Activated CD4-positive, alpha-beta memory T cell treated with anti-CD3 and anti-CD28 coated beads for 36 hours (primary cell): ENCODE data around the gene RPS19. TPM values are rescaled to one million over a fixed set of nuclear protein-coding genes. Genes with fewer than 3 reads are reported as not detected.
A peak's percentile ranks its signal among the peaks of the same experiment; 100 is the strongest.

Source experiments
- CTCF ChIA-PET: fragments of 350-600 bp; sonication (Branson Sonifier 250); formaldehyde crosslinking; loops from one replicate; lab custom pipeline; 2021; ENCODE audit warnings: antibody characterized with exemption, inconsistent platforms; lab: Charles Lee
- POLR2A ChIA-PET: fragments of 350-600 bp; sonication (Branson Sonifier 250); formaldehyde crosslinking; loops from one replicate; lab custom pipeline; 2021; ENCODE audit warnings: antibody characterized with exemption; lab: Charles Lee
- DNase-seq: peaks from one replicate; pipeline ENCODE4 v3.0.0-alpha.2; 2020
- H3K27ac Mint-ChIP-seq: one replicate; pipeline ENCODE4 v1.8.0; 2021; ENCODE audit warnings: mixed read lengths
- H3K27me3 Mint-ChIP-seq: one replicate; pipeline ENCODE4 v1.8.0; 2021; ENCODE audit warnings: mixed read lengths
- H3K36me3 Mint-ChIP-seq: one replicate; pipeline ENCODE4 v1.8.0; 2021; ENCODE audit warnings: mixed read lengths
- H3K4me1 Mint-ChIP-seq: one replicate; pipeline ENCODE4 v1.8.0; 2021; ENCODE audit warnings: low read depth, mixed read lengths
- H3K4me3 Mint-ChIP-seq: one replicate; pipeline ENCODE4 v1.8.0; 2021; ENCODE audit warnings: mild to moderate bottlenecking, mixed read lengths
- H3K9me3 Mint-ChIP-seq: one replicate; pipeline ENCODE4 v1.8.0; 2021; ENCODE audit warnings: mixed read lengths
- intact Hi-C: fragments of 100-400 bp; cut with micrococcal nuclease; formaldehyde crosslinking; loops from one replicate; pipeline ENCODE4 v1.15.1; 2023
- total RNA-seq, 2 experiments: library from RNA; stranded (reverse); gene quantifications; one replicate each; pipeline ENCODE4 v1.2.3, GENCODE V29; 2021

Gene RPS19
- total RNA-seq, 2 experiments from 2014 or later = 3,181 to 3,314 TPM

- no peak overlapping the region for H3K4me3 Mint-ChIP-seq
These were observed 19.7 kb downstream of the RPS19 start for GRCh38 chr19:41879670-41880328.

GRCh38 chr19:41880329-41880708, 20.3 kb downstream of the RPS19 start:
- peaks cover 57% of the 10 kb centered on the region for H3K4me1 Mint-ChIP-seq
- no peak for DNase-seq
- ChIA-PET POLR2A (interaction anchor here (8.2 kb wide), 1 partner anchor 9 kb away, joined by 84 read pairs; no protein-coding TSS in a partner anchor), CTCF (interaction anchor here (1.3 kb wide), 1 partner anchor 71 kb away, joined by 3 read pairs; no protein-coding TSS in a partner anchor)
- peak overlapping the region; percentile 6 for H3K27ac Mint-ChIP-seq
- no peaks in the 10 kb centered on the region for H3K9me3 Mint-ChIP-seq
- intact Hi-C loops = no loop called here
- H3K4me3 Mint-ChIP-seq = no peak overlapping the region
- no peaks in the 10 kb centered on the region for H3K27me3 Mint-ChIP-seq
- H3K36me3 Mint-ChIP-seq = peaks cover 17% of the 10 kb centered on the region

More at GRCh38 chr19:41879670-41880328, 19.7 kb downstream of the RPS19 start:
- peak overlapping the region; percentile 6 for H3K27ac Mint-ChIP-seq
- H3K36me3 Mint-ChIP-seq = peaks cover 14% of the 10 kb centered on the region
- intact Hi-C loops = loop anchor here (10.0 kb wide), 1 partner anchor 315 kb away; no protein-coding TSS in a partner anchor
- no peak for DNase-seq
- H3K9me3 Mint-ChIP-seq = no peaks in the 10 kb centered on the region
- H3K4me1 Mint-ChIP-seq = peaks cover 55% of the 10 kb centered on the region
- POLR2A ChIA-PET = no interaction called here
- no peaks in the 10 kb centered on the region for H3K27me3 Mint-ChIP-seq
- CTCF ChIA-PET = interaction anchor here (1.3 kb wide), 1 partner anchor 71 kb away, joined by 3 read pairs; no protein-coding TSS in a partner anchor

- Mint-ChIP-seq H3K36me3 (peaks cover 21% of the 10 kb centered on the region), H3K4me3 (peak within 1 kb of the TSS; percentile 95), H3K27me3 (no peaks in the 10 kb centered on the region), H3K4me1 (peaks cover 54% of the 10 kb centered on the region), H3K27ac (peak within 1 kb of the TSS; percentile 97), H3K9me3 (no peaks in the 10 kb centered on the region)
- ChIA-PET POLR2A (interaction anchor here (0.7 to 8.2 kb wide), 8 partner anchors 8 to 62 kb away, joined by 3 to 84 read pairs (median 4); partner anchors contain the start of gene RPS19), CTCF (interaction anchor here (1.0 to 7.5 kb wide), 3 partner anchors 9 to 47 kb away, joined by 3 to 119 read pairs (median 3); partner anchors contain the start of gene CD79A)
- intact Hi-C loops = no loop called here
- peak; percentile 74 for DNase-seq
These were observed 22.8 kb downstream of the RPS19 start, which contains the start of gene ARHGEF1 for GRCh38 chr19:41882568-41883462. TSS of gene ARHGEF1 (plus strand) at chr19:41883184. CDS start at chr19:41888083, 4,899 bp downstream.

DNA sequence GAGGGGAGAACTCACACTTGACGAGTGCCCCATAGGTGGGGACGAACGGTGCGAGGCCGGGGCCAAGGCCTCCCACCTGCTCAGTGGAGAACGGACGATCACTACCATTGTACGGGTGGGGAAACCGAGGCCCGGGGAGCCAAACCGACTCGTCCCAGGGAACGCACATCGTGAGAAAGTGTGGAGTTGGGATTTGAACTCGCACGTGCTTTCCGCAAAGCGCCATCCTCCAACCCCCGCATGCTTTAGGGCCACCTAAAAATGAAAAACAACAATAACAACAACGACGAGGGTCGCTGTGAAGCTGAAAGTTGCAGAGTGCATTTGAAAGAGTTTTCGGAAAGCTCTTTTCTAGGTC, 23.4 kb downstream of the RPS19 start:
- no peaks in the 10 kb centered on the region for H3K27me3 Mint-ChIP-seq
- H3K36me3 Mint-ChIP-seq = peaks cover 28% of the 10 kb centered on the region
- peak; percentile 35 for DNase-seq
- ChIA-PET CTCF (interaction anchor here (1.0 to 7.5 kb wide), 5 partner anchors 9 to 75 kb away, joined by 3 to 119 read pairs (median 3); partner anchors contain the start of gene CD79A), POLR2A (interaction anchor here (1.1 to 8.2 kb wide), 4 partner anchors 8 to 23 kb away, joined by 3 to 84 read pairs (median 24); partner anchors contain the start of gene RPS19)
- no peaks in the 10 kb centered on the region for H3K9me3 Mint-ChIP-seq
- H3K27ac Mint-ChIP-seq = peak overlapping the region; percentile 97
- intact Hi-C loops = no loop called here
- peaks cover 54% of the 10 kb centered on the region for H3K4me1 Mint-ChIP-seq
- peak overlapping the region; percentile 95 for H3K4me3 Mint-ChIP-seq

DNA sequence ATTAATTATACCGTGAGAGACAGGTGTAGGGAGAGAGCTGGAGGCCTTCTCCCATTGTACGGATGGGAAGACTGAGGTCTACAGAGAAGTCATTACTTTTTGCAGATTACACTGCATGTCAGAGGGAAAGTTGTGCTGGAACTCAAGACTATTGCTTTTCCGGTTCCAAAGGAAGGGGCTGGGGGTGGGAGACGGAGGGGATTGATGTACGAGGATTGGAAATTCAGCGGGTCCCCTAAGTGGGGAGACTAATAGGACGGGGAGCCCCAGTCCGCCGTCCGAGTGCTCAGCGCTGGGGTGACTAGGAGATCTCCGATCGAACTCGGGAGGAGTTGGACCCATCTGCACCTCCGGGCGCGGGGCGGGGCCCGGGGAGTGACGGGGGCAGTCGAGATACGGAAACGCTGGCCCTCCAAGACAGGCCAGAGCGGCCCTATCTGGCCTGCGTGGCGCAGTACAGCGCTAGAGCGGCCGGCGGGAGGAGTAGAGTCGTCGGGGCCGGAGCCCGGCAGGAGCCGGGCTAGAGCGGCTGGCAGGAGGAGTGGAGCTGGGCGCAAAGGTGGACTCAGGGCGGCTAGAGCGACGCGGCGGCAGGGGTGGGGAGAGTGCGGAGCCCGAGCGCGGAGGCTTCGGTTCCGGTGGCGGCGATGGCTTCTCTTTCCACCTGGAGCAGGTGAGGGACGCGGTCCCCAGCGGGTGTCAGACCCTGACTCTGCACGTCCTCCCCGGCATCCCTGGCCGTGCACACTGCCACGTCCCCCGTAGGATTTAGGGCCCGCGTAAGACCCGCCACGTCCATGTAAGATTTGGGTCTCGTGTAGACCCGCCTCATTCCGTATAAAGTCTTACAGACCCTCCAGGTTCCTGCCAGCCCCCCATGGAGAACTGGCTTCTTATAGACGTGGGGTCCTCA, 24.0 kb downstream of the RPS19 start:
- H3K4me3 Mint-ChIP-seq = peak overlapping the region; percentile 95
- H3K4me1 Mint-ChIP-seq = peaks cover 59% of the 10 kb centered on the region
- peak; percentile 95 for DNase-seq
- intact Hi-C loops = loop anchor here (1.0 kb wide), 1 partner anchor 61 kb away; no protein-coding TSS in a partner anchor
- no peaks in the 10 kb centered on the region for H3K27me3 Mint-ChIP-seq
- peak overlapping the region; percentile 97 for H3K27ac Mint-ChIP-seq
- H3K36me3 Mint-ChIP-seq = peaks cover 33% of the 10 kb centered on the region
- no peaks in the 10 kb centered on the region for H3K9me3 Mint-ChIP-seq
- POLR2A ChIA-PET = interaction anchor here (1.0 to 8.2 kb wide), 5 partner anchors 9 to 28 kb away, joined by 3 to 84 read pairs (median 10); partner anchors contain the start of gene RPS19
- CTCF ChIA-PET = interaction anchor here (1.0 to 7.5 kb wide), 8 partner anchors 10 to 74 kb away, joined by 3 to 119 read pairs (median 3); partner anchors contain the start of gene CD79A

GRCh38 chr19:41886761-41887710, 27.0 kb downstream of the RPS19 start:
- Mint-ChIP-seq H3K27me3 (no peaks in the 10 kb centered on the region), H3K36me3 (peaks cover 48% of the 10 kb centered on the region), H3K27ac (peak overlapping the region; percentile 93)

DNA sequence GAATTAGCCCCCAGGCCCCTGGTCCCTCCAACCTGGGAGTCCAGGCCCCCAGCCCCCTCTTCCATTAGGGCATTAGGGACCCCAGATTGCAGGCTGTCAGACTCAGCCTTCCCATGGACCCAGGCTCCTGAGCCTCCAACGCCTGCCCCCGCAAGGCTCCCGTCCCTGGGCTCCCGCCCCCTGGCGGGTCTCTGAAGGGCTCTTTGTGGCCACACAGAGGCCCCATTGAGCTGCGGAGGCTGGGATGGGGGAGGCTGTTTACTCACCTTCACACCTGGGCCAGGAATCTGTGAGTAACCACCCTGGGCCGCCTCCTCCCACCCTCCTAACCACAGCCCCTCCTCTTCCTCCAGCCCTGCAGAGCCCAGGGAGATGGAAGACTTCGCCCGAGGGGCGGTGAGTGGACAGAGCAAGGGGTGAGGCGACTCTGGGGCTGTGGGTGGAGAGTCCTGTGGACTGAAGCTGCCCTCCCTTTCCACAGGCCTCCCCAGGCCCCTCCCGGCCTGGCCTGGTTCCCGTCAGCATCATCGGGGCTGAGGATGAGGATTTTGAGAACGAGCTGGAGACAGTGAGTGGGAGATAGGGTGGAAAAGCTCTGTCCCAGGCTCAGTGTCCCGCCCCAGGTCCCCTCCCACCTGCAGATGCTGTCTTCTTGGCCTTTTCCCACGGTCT, 27.8 kb downstream of the RPS19 start:
- peaks cover 62% of the 10 kb centered on the region for H3K4me1 Mint-ChIP-seq
- ChIA-PET CTCF (interaction anchor here (0.6 to 7.5 kb wide), 4 partner anchors 14 to 147 kb away, joined by 3 to 119 read pairs (median 16); partner anchors contain the start of gene CD79A), POLR2A (interaction anchor here (0.6 to 8.2 kb wide), 8 partner anchors 11 to 57 kb away, joined by 3 to 84 read pairs (median 11); partner anchors contain the start of gene RPS19)
- no peaks in the 10 kb centered on the region for H3K27me3 Mint-ChIP-seq
- no peaks in the 10 kb centered on the region for H3K9me3 Mint-ChIP-seq
- H3K4me3 Mint-ChIP-seq = peak overlapping the region; percentile 95
- DNase-seq = peak; percentile 94
- intact Hi-C loops = loop anchor here (1.0 to 5.0 kb wide), 5 partner anchors 13 to 379 kb away; partner anchors contain the start of gene CIC
- peak overlapping the region; percentile 93 for H3K27ac Mint-ChIP-seq
- peaks cover 46% of the 10 kb centered on the region for H3K36me3 Mint-ChIP-seq

More at GRCh38 chr19:41886761-41887710, 27.0 kb downstream of the RPS19 start:
- DNase-seq = peak; percentile 80
- POLR2A ChIA-PET = interaction anchor here (0.5 to 8.2 kb wide), 9 partner anchors 9 to 58 kb away, joined by 3 to 84 read pairs (median 4); partner anchors contain the start of genes ERFL and RPS19
- H3K4me1 Mint-ChIP-seq = peaks cover 66% of the 10 kb centered on the region
- CTCF ChIA-PET = interaction anchor here (0.7 to 7.5 kb wide), 11 partner anchors 9 to 71 kb away, joined by 3 to 119 read pairs (median 5); partner anchors contain the start of genes CD79A, ERFL, RABAC1 and RPS19
- H3K4me3 Mint-ChIP-seq = peak overlapping the region; percentile 95
- H3K9me3 Mint-ChIP-seq = no peaks in the 10 kb centered on the region
- intact Hi-C loops = loop anchor here (1.0 to 5.0 kb wide), 5 partner anchors 12 to 380 kb away; partner anchors contain the start of gene CIC

GRCh38 chr19:41888926-41889325, 28.9 kb downstream of the RPS19 start:
- ChIA-PET POLR2A (interaction anchor here (1.0 kb wide), 1 partner anchor 28 kb away, joined by 5 read pairs; the partner anchor contains the start of gene RPS19), CTCF (no interaction called here)
- intact Hi-C loops = loop anchor here (5.0 kb wide), 1 partner anchor 378 kb away; the partner anchor contains the start of gene CIC
- no peaks in the 10 kb centered on the region for H3K27me3 Mint-ChIP-seq
- peaks cover 66% of the 10 kb centered on the region for H3K4me1 Mint-ChIP-seq
- peaks cover 45% of the 10 kb centered on the region for H3K36me3 Mint-ChIP-seq
- peak overlapping the region; percentile 93 for H3K27ac Mint-ChIP-seq
- no peaks in the 10 kb centered on the region for H3K9me3 Mint-ChIP-seq
- no peak for DNase-seq
- H3K4me3 Mint-ChIP-seq = no peak overlapping the region

DNA sequence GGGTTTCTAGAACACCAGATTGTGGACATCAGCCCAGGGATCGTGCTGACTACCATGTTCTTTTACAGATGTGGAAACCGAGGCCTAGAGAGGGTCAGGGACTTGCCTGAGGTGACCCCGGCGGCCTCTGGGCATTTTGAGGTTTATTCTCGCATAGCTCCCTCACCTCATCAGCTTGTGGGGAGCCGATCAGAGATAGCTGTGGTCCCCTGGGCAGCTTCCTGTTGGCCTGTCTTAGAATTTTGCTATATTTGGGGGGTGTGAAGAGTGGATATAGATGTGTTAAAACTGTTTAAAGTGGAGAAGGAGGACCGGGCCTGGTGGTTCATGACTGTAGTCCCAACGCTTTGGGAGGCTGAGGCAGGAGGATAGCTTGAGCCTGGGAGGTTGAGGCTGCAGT, 29.8 kb downstream of the RPS19 start:
- intact Hi-C loops = loop anchor here (5.0 kb wide), 1 partner anchor 377 kb away; the partner anchor contains the start of gene CIC
- peaks cover 42% of the 10 kb centered on the region for H3K36me3 Mint-ChIP-seq
- no peaks in the 10 kb centered on the region for H3K9me3 Mint-ChIP-seq
- H3K27ac Mint-ChIP-seq = peak overlapping the region; percentile 28
- H3K27me3 Mint-ChIP-seq = no peaks in the 10 kb centered on the region
- H3K4me1 Mint-ChIP-seq = peaks cover 71% of the 10 kb centered on the region
- DNase-seq = no peak
- POLR2A ChIA-PET = interaction anchor here (0.7 to 1.1 kb wide), 2 partner anchors 22 to 57 kb away, joined by 3 read pairs; no protein-coding TSS in a partner anchor
- H3K4me3 Mint-ChIP-seq = no peak overlapping the region
- CTCF ChIA-PET = interaction anchor here (1.0 kb wide), 1 partner anchor 61 kb away, joined by 3 read pairs; no protein-coding TSS in a partner anchor
